Right cardiac atrium (tissue), 5 donors: ENCODE measurements around the gene LSM12. TPM values are rescaled to one million over a fixed set of nuclear protein-coding genes. Genes with fewer than 3 reads are reported as not detected.
"Not testable (repeated sequence)": the region's sequence is repeated elsewhere in the genome, so short reads cannot be mapped to it uniquely, and the experiment has no call there.

ENCODE experiments used
- ATAC-seq, 2 donors: fragments of 200-7000 bp; cut with Tn5 transposase; one replicate each; pipeline versions ENCODE4 v1.8.0 to v1.9.1; 2020; ENCODE audit warnings: moderate library complexity in 2 of 2, mild to moderate bottlenecking in 1 of 2
- DNase-seq, 3 donors: peaks; one replicate each; pipeline ENCODE4 v3.0.0-alpha.2; 2020
- H3K27ac ChIP-seq: one replicate; pipeline ENCODE4 v1.5.1; 2013; ENCODE audit warnings: mild to moderate bottlenecking, low read length, control low read depth, moderate library complexity
- H3K27me3 ChIP-seq: one replicate; pipeline ENCODE4 v1.6.1; 2013; ENCODE audit not compliant: control insufficient read depth, insufficient read depth
- H3K4me1 ChIP-seq: one replicate; pipeline ENCODE4 v1.6.1; 2013; ENCODE audit warnings: low read length; ENCODE audit not compliant: control insufficient read depth, insufficient read depth
- H3K4me3 ChIP-seq: one replicate; pipeline ENCODE4 v1.5.1; 2013; ENCODE audit warnings: low read length, control low read depth
- H3K9me3 ChIP-seq: one replicate; pipeline ENCODE4 v1.6.1; 2013; ENCODE audit warnings: low read length; ENCODE audit not compliant: control insufficient read depth
- WGBS: extraction: QIAGEN DNeasy Blood & Tissue Kit; methylation state at CpG from one replicate; pipeline ENCODE4 v1.1.7; 2013; 5-methylcytosine and 5-hydroxymethylcytosine counted together
- intact Hi-C, 4 donors: fragments of 100-400 bp; cut with DNase I; formaldehyde crosslinking; loops; one replicate each; pipeline versions ENCODE4 v1.11.0 to v1.14.0; 2022 to 2023
- polyA plus RNA-seq: library from polyadenylated mRNA; stranded (reverse); fragments of 200-250 nt; gene quantifications from one replicate; pipeline ENCODE4 v1.2.3, GENCODE V29; 2013
- total RNA-seq, 4 donors: library from RNA; stranded (reverse); fragmentation: NEBNext Ultra II Directional; extraction: Animal tissue kit (Norgen Biotek cat#: 25700); gene quantifications; one replicate each; pipeline ENCODE4 v1.2.1, GENCODE V29; 2021
- donor health status: healthy with polysubstance abuse.
- donor health status: DM: no; HTN: yes; CAD: no.
- donor health status: DM: no; HTN: no; CAD: no.
- donor health status: DM: no; HTN: yes; CAD: no; lungs with severe emphysema.
- donor health status: DM: yes; HTN: yes; CAD: no.

The LSM12 gene
- total and polyA plus RNA-seq, 5 donors: 35.0 to 54.9 (median 48.5) TPM

GRCh38 chr17:44033861-44034408 is 32.5 kb downstream of the LSM12 start:
- H3K4me3 ChIP-seq: no peak overlapping the region
- H3K27ac ChIP-seq: no peak overlapping the region
- peak in 1 of 2 donors; percentile 21 for ATAC-seq
- no peaks in the 10 kb centered on the region for H3K27me3 ChIP-seq
- WGBS: 81% methylated on average over 3 of the region's 3 CpGs
- intact Hi-C loops: loop anchor here in 1 of 4 donors (10.0 kb wide), 1 partner anchor 89 kb away; the partner anchor contains the start of gene PPY
- DNase-seq: no peak
- H3K9me3 ChIP-seq: no peaks in the 10 kb centered on the region
- no peaks in the 10 kb centered on the region for H3K4me1 ChIP-seq

GRCh38 chr17:44030482-44030881 is 36.0 kb downstream of the LSM12 start:
- no peak for ATAC-seq
- H3K4me3 ChIP-seq: no peak overlapping the region
- DNase-seq: no peak
- H3K9me3 ChIP-seq: no peaks in the 10 kb centered on the region
- H3K27me3 ChIP-seq: no peaks in the 10 kb centered on the region
- WGBS: 88% methylated on average over 3 of the region's 3 CpGs
- no peaks in the 10 kb centered on the region for H3K4me1 ChIP-seq
- intact Hi-C loops: loop anchor here in 1 of 4 donors (10.0 kb wide), 1 partner anchor 86 kb away; the partner anchor contains the start of gene PPY
- no peak overlapping the region for H3K27ac ChIP-seq

- Histone ChIP-seq H3K4me3 (no peak overlapping the region), H3K27ac (no peak overlapping the region), H3K9me3 (no peaks in the 10 kb centered on the region), H3K27me3 (no peaks in the 10 kb centered on the region), H3K4me1 (no peaks in the 10 kb centered on the region)
- 74% methylated on average over 5 of the region's 5 CpGs for WGBS
- intact Hi-C loops: loop anchor here in 1 of 4 donors (10.0 kb wide), 1 partner anchor 85 kb away; the partner anchor contains the start of gene PPY
- ATAC-seq (no peak), DNase-seq (no peak)
These were observed 36.7 kb downstream of the LSM12 start for GRCh38 chr17:44029736-44030135.

GRCh38 chr17:44024853-44025252 is 41.6 kb downstream of the LSM12 start:
- no peaks in the 10 kb centered on the region for H3K27me3 ChIP-seq
- H3K4me3 ChIP-seq: no peak overlapping the region
- no peaks in the 10 kb centered on the region for H3K4me1 ChIP-seq
- H3K27ac ChIP-seq: no peak overlapping the region
- ATAC-seq: no peak
- no peaks in the 10 kb centered on the region for H3K9me3 ChIP-seq
- intact Hi-C loops: no loop called here
- no peak for DNase-seq
- 85% methylated on average over 4 of the region's 4 CpGs for WGBS

GRCh38 chr17:44024271-44024663 is 42.2 kb downstream of the LSM12 start:
- ATAC-seq: peak; percentile 9 to 36
- H3K27ac ChIP-seq: no peak overlapping the region
- WGBS: 53% methylated on average over 6 of the region's 6 CpGs

GRCh38 chr17:44023545-44024270 is 42.8 kb downstream of the LSM12 start:
- Histone ChIP-seq H3K9me3 (no peaks in the 10 kb centered on the region), H3K27me3 (no peaks in the 10 kb centered on the region), H3K4me1 (no peaks in the 10 kb centered on the region), H3K27ac (no peak overlapping the region), H3K4me3 (no peak overlapping the region)
- intact Hi-C loops: no loop called here
- no peak for DNase-seq
- WGBS: 90% methylated on average over 22 of the region's 22 CpGs
- peak; percentile 15 to 36 for ATAC-seq

More at GRCh38 chr17:44024271-44024663, 42.2 kb downstream of the LSM12 start:
- Histone ChIP-seq H3K9me3 (no peaks in the 10 kb centered on the region), H3K4me3 (no peak overlapping the region), H3K4me1 (no peaks in the 10 kb centered on the region), H3K27me3 (no peaks in the 10 kb centered on the region)
- no peak for DNase-seq
- intact Hi-C loops: no loop called here

- H3K27me3 ChIP-seq: no peaks in the 10 kb centered on the region
- no peaks in the 10 kb centered on the region for H3K4me1 ChIP-seq
- no peak overlapping the region for H3K27ac ChIP-seq
- H3K9me3 ChIP-seq: no peaks in the 10 kb centered on the region
- intact Hi-C loops: no loop called here
- 91% methylated on average over 2 of the region's 2 CpGs for WGBS
- no peak overlapping the region for H3K4me3 ChIP-seq
- DNase-seq (no peak), ATAC-seq (no peak)
These were observed 44.2 kb downstream of the LSM12 start for GRCh38 chr17:44022246-44022645.

- H3K27ac ChIP-seq, intact Hi-C loops, ATAC-seq: not testable (repeated sequence)
These were observed 45.2 kb downstream of the LSM12 start for GRCh38 chr17:44021227-44021626.

GRCh38 chr17:44014437-44015172 is 51.9 kb downstream of the LSM12 start, which contains the start of gene TMEM101:
Gene TMEM101, minus strand, starts transcription at chr17:44014963. Its CDS starts 11 bp downstream, at chr17:44014952.
- DNase-seq (peak; percentile 90 to 96 (median 95)), ATAC-seq (peak; percentile 93)
- intact Hi-C loops: loop anchor here in 1 of 4 donors (10.0 kb wide), 1 partner anchor 100 kb away; no protein-coding TSS in a partner anchor
- Histone ChIP-seq H3K4me1 (peaks cover 2% of the 10 kb centered on the region), H3K27me3 (no peaks in the 10 kb centered on the region), H3K27ac (peak within 1 kb of the TSS; percentile 68), H3K9me3 (no peaks in the 10 kb centered on the region), H3K4me3 (peak within 1 kb of the TSS; percentile 88)
- WGBS: under 1% methylated on average over 43 of the region's 43 CpGs

More at GRCh38 chr17:44021227-44021626, 45.2 kb downstream of the LSM12 start:
- H3K27me3 ChIP-seq, H3K9me3 ChIP-seq, H3K4me3 ChIP-seq, H3K4me1 ChIP-seq, DNase-seq: not testable (repeated sequence)
- 93% methylated on average over 7 of the region's 7 CpGs for WGBS

- 10% methylated on average over 12 of the region's 12 CpGs for WGBS
- intact Hi-C loops: loop anchor here in 1 of 4 donors (10.0 kb wide), 1 partner anchor 101 kb away; no protein-coding TSS in a partner anchor
- peak overlapping the region; percentile 88 for H3K4me3 ChIP-seq
- peak in 1 of 2 donors; percentile 12 for ATAC-seq
- H3K27me3 ChIP-seq: no peaks in the 10 kb centered on the region
- H3K27ac ChIP-seq: peak overlapping the region; percentile 68
- DNase-seq: no peak
- peaks cover 2% of the 10 kb centered on the region for H3K4me1 ChIP-seq
- no peaks in the 10 kb centered on the region for H3K9me3 ChIP-seq
These were observed 52.4 kb downstream of the LSM12 start for GRCh38 chr17:44014133-44014436.

GRCh38 chr17:44012874-44013273 is 53.6 kb downstream of the LSM12 start:
- no peak for ATAC-seq
- Histone ChIP-seq H3K4me1 (peaks cover 2% of the 10 kb centered on the region), H3K27me3 (no peaks in the 10 kb centered on the region), H3K9me3 (no peaks in the 10 kb centered on the region), H3K27ac (no peak overlapping the region), H3K4me3 (no peak overlapping the region)
- intact Hi-C loops: loop anchor here in 1 of 4 donors (10.0 kb wide), 1 partner anchor 102 kb away; no protein-coding TSS in a partner anchor
- DNase-seq: no peak
- WGBS: 95% methylated on average over 14 of the region's 14 CpGs
